HL-60 (cell line): Measurements from ENCODE around the gene MAP4K5.

Experiments used
- CTCF ChIP-seq: IDR thresholded peaks from one replicate; pipeline ENCODE4 v1.5.1; 2011; ENCODE audit warnings: low read length, control low read depth, inconsistent platforms; ENCODE audit not compliant: insufficient read depth
- POLR2AphosphoS5 ChIP-seq: IDR thresholded peaks from 2 replicates; pipeline ENCODE4 v1.6.1; 2012; ENCODE audit warnings: low read depth
- SPI1 ChIP-seq: IDR thresholded peaks from 2 replicates; pipeline ENCODE4 v1.6.1; 2012; ENCODE audit warnings: low read depth, mild to moderate bottlenecking, borderline replicate concordance

GRCh38 chr14:50471838-50472465 is 60.4 kb downstream of the MAP4K5 start:
- no peak for TF ChIP-seq CTCF
- no peak for TF ChIP-seq POLR2AphosphoS5
- TF ChIP-seq SPI1, result no peak
